OCI-LY1 (cell line): Measurements from ENCODE around the gene ZBTB20.

Experiments used
- H2AFZ ChIP-seq: fragments of 200-600 bp; sonication (generic), shearing (Covaris generic); 2 replicates; pipeline ENCODE4 v1.6.0; 2014; ENCODE audit warnings: antibody characterized with exemption, mild to moderate bottlenecking, low read length
- H3F3A ChIP-seq: fragments of 200-600 bp; sonication (generic), shearing (Covaris generic); 2 replicates; pipeline ENCODE4 v1.6.0; 2014; ENCODE audit warnings: mild to moderate bottlenecking, antibody characterized with exemption, low read length, moderate library complexity; ENCODE audit not compliant: insufficient read depth
- H3K27ac ChIP-seq: fragments of 200-600 bp; sonication (generic); 2 replicates; pipeline ENCODE4 v1.5.1; 2014; ENCODE audit warnings: low read length, mixed run types, mild to moderate bottlenecking, low read depth; ENCODE audit not compliant: poor library complexity, severe bottlenecking
- H3K27me3 ChIP-seq: fragments of 200-600 bp; sonication (generic); 2 replicates; pipeline ENCODE4 v1.6.0; 2014; ENCODE audit warnings: antibody characterized with exemption, mild to moderate bottlenecking, low read length, moderate library complexity; ENCODE audit not compliant: insufficient read depth
- H3K36me3 ChIP-seq: fragments of 200-600 bp; sonication (generic); 2 replicates; pipeline ENCODE4 v1.6.1; 2014; ENCODE audit warnings: mild to moderate bottlenecking, antibody characterized with exemption, low read length, moderate library complexity, mixed read lengths; ENCODE audit not compliant: insufficient read depth
- H3K4me1 ChIP-seq: fragments of 200-600 bp; sonication (generic); 2 replicates; pipeline ENCODE4 v1.5.1; 2014; ENCODE audit warnings: mild to moderate bottlenecking, low read length, moderate library complexity; ENCODE audit not compliant: insufficient read depth, severe bottlenecking
- H3K4me2 ChIP-seq: fragments of 200-600 bp; sonication (generic), shearing (Covaris generic); 2 replicates; pipeline ENCODE4 v1.6.1; 2014; ENCODE audit warnings: low read length
- H3K4me3 ChIP-seq: fragments of 200-600 bp; sonication (generic); 2 replicates; pipeline ENCODE4 v1.5.1; 2014; ENCODE audit warnings: low read length, low read depth, mild to moderate bottlenecking, mixed read lengths; ENCODE audit not compliant: poor library complexity, severe bottlenecking
- H3K79me2 ChIP-seq: fragments of 200-600 bp; shearing (Covaris generic); 2 replicates; pipeline ENCODE4 v1.6.1; 2016; ENCODE audit warnings: mixed run types, low read length, mixed read lengths; ENCODE audit not compliant: insufficient read depth
- H3K9ac ChIP-seq: fragments of 200-600 bp; sonication (generic), shearing (Covaris generic); 2 replicates; pipeline ENCODE4 v1.6.1; 2014; ENCODE audit warnings: mild to moderate bottlenecking, low read length, mixed read lengths
- H3K9me2 ChIP-seq: fragments of 200-600 bp; sonication (generic), shearing (Covaris generic); 2 replicates; pipeline ENCODE4 v1.6.1; 2014; ENCODE audit warnings: low read depth, mild to moderate bottlenecking, low read length, mixed read lengths
- H3K9me3 ChIP-seq: fragments of 200-600 bp; shearing (Covaris generic); 2 replicates; pipeline ENCODE4 v1.6.1; 2014; ENCODE audit warnings: low read length, mixed read lengths
- H4K20me1 ChIP-seq: fragments of 200-600 bp; sonication (generic), shearing (Covaris generic); 2 replicates; pipeline ENCODE4 v1.6.0; 2016; ENCODE audit warnings: mild to moderate bottlenecking, low read length; ENCODE audit not compliant: insufficient read depth
- EZH2 ChIP-seq: fragments of 200-600 bp; sonication (generic), shearing (Covaris generic); IDR thresholded peaks from 2 replicates; pipeline ENCODE4 v1.8.0; 2017; ENCODE audit warnings: borderline replicate concordance, mixed run types, mild to moderate bottlenecking, antibody characterized with exemption, low read length, moderate library complexity, mixed read lengths
- TF ChIP-seq, protein P1 (sequence below): fragments of 200-600 bp; sonication (generic), shearing (Covaris generic); IDR thresholded peaks from 2 replicates; pipeline ENCODE4 v1.5.1; 2017; ENCODE audit warnings: mild to moderate bottlenecking, antibody characterized with exemption, low read length, moderate library complexity, mixed read lengths

ZBTB20 gene

DNA sequence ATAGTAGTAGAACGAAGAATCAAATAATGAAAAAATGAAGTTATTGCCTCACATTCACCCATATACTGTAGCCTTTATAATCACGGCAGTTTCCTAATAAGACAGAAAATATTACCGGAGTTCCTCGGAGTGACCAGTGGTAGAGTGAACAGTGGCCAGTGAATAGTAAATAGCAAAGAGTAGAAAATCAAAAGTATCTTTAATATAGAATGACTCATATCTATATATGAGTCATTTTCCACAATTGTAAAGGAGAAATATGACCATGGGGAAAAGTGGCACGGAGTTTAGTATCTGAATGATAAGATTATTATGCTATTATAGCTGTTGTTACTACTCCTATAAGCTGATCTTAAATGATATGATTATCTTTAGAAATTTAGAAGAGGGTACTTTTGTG is 38.5 kb downstream of the ZBTB20 start:
- Histone ChIP-seq H4K20me1 (no peaks in the 10 kb centered on the region), H3K9me3 (no peaks in the 10 kb centered on the region), H3K9me2 (no peaks in the 10 kb centered on the region), H3K4me3 (no peak overlapping the region), H3K27ac (no peak overlapping the region), H3K27me3 (no peaks in the 10 kb centered on the region), H2AFZ (no peak overlapping the region), H3F3A (no peaks in the 10 kb centered on the region), H3K79me2 (no peaks in the 10 kb centered on the region), H3K4me1 (no peaks in the 10 kb centered on the region), H3K36me3 (no peaks in the 10 kb centered on the region), H3K9ac (no peak overlapping the region), H3K4me2 (no peak overlapping the region)
- TF ChIP-seq, protein P1, sequence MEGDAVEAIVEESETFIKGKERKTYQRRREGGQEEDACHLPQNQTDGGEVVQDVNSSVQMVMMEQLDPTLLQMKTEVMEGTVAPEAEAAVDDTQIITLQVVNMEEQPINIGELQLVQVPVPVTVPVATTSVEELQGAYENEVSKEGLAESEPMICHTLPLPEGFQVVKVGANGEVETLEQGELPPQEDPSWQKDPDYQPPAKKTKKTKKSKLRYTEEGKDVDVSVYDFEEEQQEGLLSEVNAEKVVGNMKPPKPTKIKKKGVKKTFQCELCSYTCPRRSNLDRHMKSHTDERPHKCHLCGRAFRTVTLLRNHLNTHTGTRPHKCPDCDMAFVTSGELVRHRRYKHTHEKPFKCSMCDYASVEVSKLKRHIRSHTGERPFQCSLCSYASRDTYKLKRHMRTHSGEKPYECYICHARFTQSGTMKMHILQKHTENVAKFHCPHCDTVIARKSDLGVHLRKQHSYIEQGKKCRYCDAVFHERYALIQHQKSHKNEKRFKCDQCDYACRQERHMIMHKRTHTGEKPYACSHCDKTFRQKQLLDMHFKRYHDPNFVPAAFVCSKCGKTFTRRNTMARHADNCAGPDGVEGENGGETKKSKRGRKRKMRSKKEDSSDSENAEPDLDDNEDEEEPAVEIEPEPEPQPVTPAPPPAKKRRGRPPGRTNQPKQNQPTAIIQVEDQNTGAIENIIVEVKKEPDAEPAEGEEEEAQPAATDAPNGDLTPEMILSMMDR: no peak
- no peak for TF ChIP-seq EZH2

DNA sequence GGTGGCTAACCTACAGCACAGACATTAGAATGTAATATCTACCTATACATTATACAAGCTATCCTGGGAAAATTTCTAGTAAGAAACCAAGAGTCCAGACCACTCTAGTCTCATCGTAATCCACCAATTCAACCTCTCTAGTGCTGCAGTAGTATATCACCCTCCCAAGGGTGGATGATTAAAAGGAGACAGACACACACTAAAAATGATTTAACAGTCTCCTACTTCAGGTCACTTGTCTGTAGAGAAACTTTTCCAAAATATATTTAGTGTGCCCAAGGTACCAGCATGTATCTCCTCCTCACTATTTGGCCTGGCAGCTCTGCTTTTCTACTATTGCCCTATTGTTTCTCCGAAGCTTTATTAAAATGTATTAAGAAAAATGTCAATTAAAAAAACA is 45.0 kb downstream of the ZBTB20 start:
- H4K20me1 ChIP-seq: no peaks in the 10 kb centered on the region
- no peak overlapping the region for H2AFZ ChIP-seq
- H3K4me1 ChIP-seq: peaks cover 27% of the 10 kb centered on the region
- no peaks in the 10 kb centered on the region for H3K36me3 ChIP-seq
- H3K79me2 ChIP-seq: no peaks in the 10 kb centered on the region
- H3K4me3 ChIP-seq: no peak overlapping the region
- no peaks in the 10 kb centered on the region for H3K27me3 ChIP-seq
- no peaks in the 10 kb centered on the region for H3K9me2 ChIP-seq
- no peak overlapping the region for H3K27ac ChIP-seq
- no peaks in the 10 kb centered on the region for H3K9me3 ChIP-seq
- no peak overlapping the region for H3K4me2 ChIP-seq
- H3F3A ChIP-seq: no peaks in the 10 kb centered on the region
- TF ChIP-seq EZH2: no peak
- H3K9ac ChIP-seq: no peak overlapping the region

DNA sequence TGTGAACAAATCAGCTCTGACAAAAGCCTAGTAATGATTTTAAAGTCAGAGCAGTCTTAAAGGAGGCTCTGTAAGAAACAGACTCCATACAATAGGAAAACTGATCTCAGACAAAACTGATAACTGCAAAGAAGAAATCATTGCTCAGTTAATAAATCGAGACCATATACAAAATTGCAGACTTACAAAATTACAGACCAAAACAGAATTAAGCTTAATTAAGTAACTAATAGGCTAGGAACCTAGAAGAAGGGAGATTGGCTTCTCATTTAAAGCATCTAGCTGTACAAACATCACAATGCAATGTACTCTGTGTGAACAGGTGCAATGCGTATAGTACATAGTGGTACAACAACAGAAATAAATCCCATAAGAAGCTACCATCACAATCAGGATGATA is 46.3 kb downstream of the ZBTB20 start:
- Histone ChIP-seq H3K9me2 (no peaks in the 10 kb centered on the region), H3K4me3 (peak overlapping the region; percentile 51), H4K20me1 (no peaks in the 10 kb centered on the region), H3K36me3 (no peaks in the 10 kb centered on the region), H3K79me2 (no peaks in the 10 kb centered on the region), H3K4me1 (peaks cover 27% of the 10 kb centered on the region), H3K9me3 (no peaks in the 10 kb centered on the region), H2AFZ (no peak overlapping the region), H3F3A (no peaks in the 10 kb centered on the region), H3K27me3 (no peaks in the 10 kb centered on the region), H3K9ac (peak overlapping the region; percentile 25; the same call in 1 of the 2 replicates), H3K4me2 (peak overlapping the region; percentile 64), H3K27ac (no peak overlapping the region)
- TF ChIP-seq, protein P1: no peak
- no peak for TF ChIP-seq EZH2

GRCh38 chr3:115099986-115100571 is 47.0 kb downstream of the ZBTB20 start:
- H3K9me3 ChIP-seq: no peaks in the 10 kb centered on the region
- H4K20me1 ChIP-seq: no peaks in the 10 kb centered on the region
- H3K9me2 ChIP-seq: no peaks in the 10 kb centered on the region
- no peaks in the 10 kb centered on the region for H3F3A ChIP-seq
- peak overlapping the region; percentile 64 for H3K4me2 ChIP-seq
- 0 out of 2 replicates have a peak overlapping the region, but pooled peaks have one; percentile 13 for H2AFZ ChIP-seq
- peaks cover 27% of the 10 kb centered on the region for H3K4me1 ChIP-seq
- peak overlapping the region; percentile 51 for H3K4me3 ChIP-seq
- no peaks in the 10 kb centered on the region for H3K36me3 ChIP-seq
- no peaks in the 10 kb centered on the region for H3K79me2 ChIP-seq
- H3K9ac ChIP-seq: peak overlapping the region; percentile 40; the same call in 1 of the 2 replicates
- TF ChIP-seq, protein P1: no peak
- TF ChIP-seq EZH2: no peak
- no peaks in the 10 kb centered on the region for H3K27me3 ChIP-seq
- H3K27ac ChIP-seq: peak overlapping the region; percentile 14
